Fibroblast of lung (primary cell): ENCODE results near the gene PDE11A.

Experiments used
- EZH2 ChIP-seq: IDR thresholded peaks from 2 replicates; pipeline ENCODE4 v1.5.1; 2012; ENCODE audit warnings: low read length, control low read depth, mild to moderate bottlenecking; ENCODE audit errors: missing control alignments
- TF ChIP-seq, protein P1 (sequence below), 2 donors: IDR thresholded peaks in 1 of 2; conservative IDR thresholded peaks in 1 of 2; 1 replicate in 1 of 2; 2 replicates in 1 of 2; pipeline ENCODE4 v1.5.1; 2011 to 2012; ENCODE audit warnings: low read length in 2 of 2, control low read depth in 1 of 2, inconsistent platforms in 1 of 2, low read depth in 1 of 2, mild to moderate bottlenecking in 1 of 2

DNA sequence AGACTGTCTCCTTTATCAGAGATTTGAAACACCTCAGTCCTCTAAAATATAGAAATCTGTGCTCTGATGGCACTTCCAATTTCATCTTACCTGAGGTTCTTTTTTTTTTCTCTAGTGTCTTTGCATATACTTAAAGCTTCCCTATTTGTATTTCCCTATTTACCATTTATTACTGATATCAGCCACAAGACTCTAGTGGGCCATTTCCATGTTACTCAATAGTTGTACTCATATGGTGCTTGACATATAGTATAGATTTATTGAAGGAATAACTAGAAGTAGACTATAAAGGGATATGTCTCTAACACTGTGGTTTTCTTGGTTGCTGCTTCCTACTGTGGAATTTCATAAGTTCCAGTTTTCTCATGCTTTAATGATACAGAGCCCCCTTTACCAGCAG is 42.7 kb upstream of the PDE11A start:
- TF ChIP-seq, protein P1, sequence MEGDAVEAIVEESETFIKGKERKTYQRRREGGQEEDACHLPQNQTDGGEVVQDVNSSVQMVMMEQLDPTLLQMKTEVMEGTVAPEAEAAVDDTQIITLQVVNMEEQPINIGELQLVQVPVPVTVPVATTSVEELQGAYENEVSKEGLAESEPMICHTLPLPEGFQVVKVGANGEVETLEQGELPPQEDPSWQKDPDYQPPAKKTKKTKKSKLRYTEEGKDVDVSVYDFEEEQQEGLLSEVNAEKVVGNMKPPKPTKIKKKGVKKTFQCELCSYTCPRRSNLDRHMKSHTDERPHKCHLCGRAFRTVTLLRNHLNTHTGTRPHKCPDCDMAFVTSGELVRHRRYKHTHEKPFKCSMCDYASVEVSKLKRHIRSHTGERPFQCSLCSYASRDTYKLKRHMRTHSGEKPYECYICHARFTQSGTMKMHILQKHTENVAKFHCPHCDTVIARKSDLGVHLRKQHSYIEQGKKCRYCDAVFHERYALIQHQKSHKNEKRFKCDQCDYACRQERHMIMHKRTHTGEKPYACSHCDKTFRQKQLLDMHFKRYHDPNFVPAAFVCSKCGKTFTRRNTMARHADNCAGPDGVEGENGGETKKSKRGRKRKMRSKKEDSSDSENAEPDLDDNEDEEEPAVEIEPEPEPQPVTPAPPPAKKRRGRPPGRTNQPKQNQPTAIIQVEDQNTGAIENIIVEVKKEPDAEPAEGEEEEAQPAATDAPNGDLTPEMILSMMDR (conservative IDR thresholded peaks at IDR 0.05 in 1 of 2, IDR thresholded peaks at IDR 0.05 in 1 of 2; ENCODE audit: low read depth in 1 of 2, low read length in 2 of 2) = no peak
- no peak for TF ChIP-seq EZH2
